Posterior vena cava (tissue), 2 donors: Measurements from ENCODE around the gene ADGRE1. TPM values are rescaled to one million over a fixed set of nuclear protein-coding genes. Genes with fewer than 3 reads are reported as not detected.
"Not testable (repeated sequence)": the region's sequence is repeated elsewhere in the genome, so short reads cannot be mapped to it uniquely, and the experiment has no call there.

Source experiments
- DNase-seq: peaks from one replicate; pipeline ENCODE4 v3.0.0-alpha.2; 2020; ENCODE audit warnings: low spot score
- intact Hi-C, 2 donors: fragments of 100-400 bp; cut with DNase I; formaldehyde crosslinking; loops; one replicate each; pipeline versions ENCODE4 v1.14.1 to v1.14.2; 2022 to 2023
- total RNA-seq, 2 donors: library from RNA; stranded (reverse); fragmentation: NEBNext Ultra II Directional; extraction: Animal tissue kit (Norgen Biotek cat#: 25700); gene quantifications; one replicate each; pipeline ENCODE4 v1.2.1, GENCODE V29; 2021
- donor health status: DM: yes; HTN: yes; CAD: no.
- donor health status: DM: yes; HTN: yes; CAD: no.

The ADGRE1 gene
- total RNA-seq, 2 donors from 2014 or later = 0.48 to 0.93 TPM

DNA sequence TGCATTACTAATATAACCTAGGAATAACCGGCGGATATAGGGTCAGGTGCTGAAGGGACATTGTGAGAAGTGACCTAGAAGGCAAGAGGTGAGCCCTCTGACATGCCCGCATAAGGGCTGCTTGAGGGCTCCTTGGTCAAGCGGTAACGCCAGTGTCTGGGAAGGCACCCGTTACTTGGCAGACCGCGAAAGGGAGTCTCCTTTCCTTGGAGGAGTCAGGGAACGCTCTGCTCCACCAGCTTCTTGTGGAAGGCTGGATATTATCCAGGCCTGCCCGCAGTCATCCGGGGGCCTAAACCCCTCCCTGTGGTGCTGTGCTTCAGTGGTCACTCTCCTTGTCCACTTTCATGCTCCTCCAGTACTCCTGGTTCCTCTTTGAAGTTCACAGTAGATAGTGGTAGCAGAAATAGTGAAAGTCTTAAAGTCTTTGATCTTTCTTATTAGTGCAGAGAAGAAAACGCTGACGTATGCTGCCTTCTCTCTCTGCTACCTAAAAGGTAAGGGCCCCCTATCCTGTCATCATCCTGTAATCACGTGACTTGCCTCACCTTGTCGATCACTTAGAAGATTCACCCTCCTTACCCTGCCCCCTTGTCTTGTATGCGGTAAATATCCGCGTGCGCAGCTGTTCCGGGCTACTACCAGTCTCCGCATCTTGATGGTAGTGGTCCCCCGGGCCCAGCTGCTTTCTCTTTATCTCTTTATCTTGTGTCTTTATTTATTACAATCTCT, 18.1 kb upstream of the ADGRE1 start:
- DNase-seq = not testable (repeated sequence)
- intact Hi-C loops = loop anchor here in 1 of 2 donors (10.0 kb wide), 1 partner anchor 235 kb away; no protein-coding TSS in a partner anchor

DNA sequence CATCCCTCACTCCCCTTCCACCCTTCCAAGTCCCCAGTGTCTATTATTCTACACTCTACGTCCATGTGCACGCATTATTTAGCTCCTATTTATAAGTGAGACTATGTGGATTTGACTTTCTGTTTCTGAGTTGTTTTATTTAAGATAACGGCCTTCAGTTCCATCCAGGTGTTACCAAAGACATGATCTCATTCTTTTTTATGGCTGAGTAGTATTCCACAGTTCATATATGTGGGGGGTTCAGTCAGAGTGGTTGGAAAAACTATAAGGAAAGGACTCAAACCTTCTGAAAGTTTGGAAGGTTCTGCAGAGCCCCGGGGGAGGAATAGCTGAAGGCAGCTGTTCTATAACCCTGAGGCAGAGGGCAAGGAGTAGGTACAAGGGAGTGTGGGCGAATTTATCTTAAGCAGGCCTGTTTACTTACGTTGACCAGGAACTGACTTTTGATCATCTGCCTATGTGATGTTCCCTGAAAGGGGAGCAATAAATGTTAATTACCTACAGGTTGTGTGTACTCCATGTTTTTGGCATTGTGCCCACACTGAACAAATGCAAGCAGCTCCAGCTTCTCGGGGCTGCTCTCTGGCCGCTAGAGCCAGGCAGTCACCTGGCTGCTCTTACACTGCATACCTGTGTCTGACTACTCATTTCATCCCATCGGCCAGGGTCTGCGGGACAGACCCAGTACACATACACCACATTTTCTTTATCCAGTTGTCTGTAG, 13.5 kb upstream of the ADGRE1 start:
- DNase-seq = no peak
- intact Hi-C loops = no loop called here

GRCh38 chr19:6875218-6875617, 12.2 kb upstream of the ADGRE1 start:
- intact Hi-C loops = no loop called here
- no peak for DNase-seq

DNA sequence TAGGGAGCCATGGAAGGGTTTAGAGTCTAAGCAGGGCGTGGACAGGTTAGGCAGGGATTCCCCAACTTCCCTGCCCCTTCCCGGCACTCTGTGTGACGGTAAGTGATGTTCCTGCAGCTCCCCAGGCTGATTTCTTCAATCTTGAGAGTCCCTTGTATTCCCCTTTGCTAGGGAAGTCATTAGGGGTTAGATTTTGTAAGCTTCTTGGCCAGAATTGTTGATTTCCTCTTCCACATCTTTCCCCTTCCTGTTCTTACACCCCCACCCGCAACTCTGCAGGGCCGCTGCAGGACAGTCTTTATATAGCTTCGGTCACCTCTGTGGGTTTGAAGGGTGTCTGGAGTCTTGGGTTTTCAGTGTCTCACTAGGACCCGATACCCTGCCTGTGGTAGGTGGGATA, 10.6 kb upstream of the ADGRE1 start:
- intact Hi-C loops = no loop called here
- DNase-seq = no peak

GRCh38 chr19:6877766-6878165, 9.6 kb upstream of the ADGRE1 start:
- no peak for DNase-seq
- intact Hi-C loops = no loop called here

DNA sequence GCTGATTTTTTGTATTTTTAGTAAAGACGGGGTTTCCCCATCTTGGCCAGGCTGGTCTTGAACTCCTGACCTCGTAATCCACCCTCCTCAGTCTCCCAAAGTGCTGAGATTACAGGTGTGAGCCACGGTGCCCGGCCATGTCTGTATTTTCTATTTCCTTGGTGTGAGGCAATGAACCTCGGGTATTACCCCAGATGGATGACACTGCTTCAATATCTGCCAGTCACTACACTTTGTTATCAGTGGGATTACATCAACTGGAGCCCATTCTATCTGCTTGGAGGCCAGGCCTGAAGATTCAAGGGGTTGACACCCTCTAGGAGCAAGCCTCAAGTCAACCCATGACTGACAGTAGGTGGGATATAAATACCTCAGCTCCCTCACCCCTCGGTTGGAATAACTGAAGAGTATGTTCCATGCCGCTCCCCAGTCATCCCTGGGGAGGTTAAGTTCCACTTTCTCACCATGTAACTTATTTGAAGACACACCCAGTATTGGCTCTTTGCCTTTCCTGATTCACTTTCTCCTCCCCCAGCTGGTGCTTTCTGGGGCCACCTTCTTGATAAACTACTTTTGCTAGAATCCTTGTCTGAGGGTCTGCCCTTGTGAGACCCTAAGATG, 992 bp upstream of the ADGRE1 start:
- DNase-seq = no peak
- intact Hi-C loops = no loop called here

DNA sequence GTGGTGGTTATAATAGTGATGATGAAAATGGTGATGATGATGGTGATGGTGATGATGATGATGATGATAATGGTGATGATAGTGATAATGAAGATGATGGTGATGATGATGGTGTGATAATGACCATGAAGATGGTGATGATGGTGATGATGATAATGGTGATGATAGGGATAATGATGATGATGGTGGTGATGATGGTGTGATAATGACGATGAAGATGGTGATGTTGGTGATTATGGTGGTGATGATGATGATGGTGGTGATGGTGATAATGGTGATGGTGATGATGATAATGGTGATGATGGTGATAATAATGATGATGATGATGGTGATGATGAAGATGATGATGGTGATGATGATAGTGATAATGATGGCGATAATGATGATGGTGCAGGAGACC, 1.6 kb downstream of the ADGRE1 start:
- no peak for DNase-seq
- intact Hi-C loops = no loop called here

DNA sequence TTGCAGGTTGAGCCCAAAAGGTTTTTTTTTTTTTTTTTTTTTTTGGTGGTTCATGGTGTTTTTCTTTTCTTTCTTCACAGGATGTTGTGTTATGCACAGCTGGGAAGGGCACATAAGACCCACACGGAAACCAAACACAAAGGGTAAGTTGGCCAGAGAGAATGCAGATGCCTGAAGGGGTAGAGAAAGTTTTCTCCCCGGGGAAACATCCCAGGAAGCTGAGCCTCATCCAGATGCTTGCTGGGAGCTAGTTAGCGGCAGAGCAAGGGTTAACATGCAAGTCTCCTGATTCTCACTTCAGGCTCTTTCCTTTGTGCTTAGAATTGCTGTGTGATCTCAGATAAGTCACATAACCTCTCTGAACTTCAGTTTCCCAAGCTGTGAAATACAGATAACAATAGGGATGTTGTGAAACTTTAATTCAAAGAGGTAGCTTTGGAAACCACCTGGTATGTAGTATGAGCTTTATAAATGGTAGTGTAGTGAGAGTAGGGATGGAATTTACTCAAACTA, 3.1 kb downstream of the ADGRE1 start:
- DNase-seq = no peak
- intact Hi-C loops = no loop called here

DNA sequence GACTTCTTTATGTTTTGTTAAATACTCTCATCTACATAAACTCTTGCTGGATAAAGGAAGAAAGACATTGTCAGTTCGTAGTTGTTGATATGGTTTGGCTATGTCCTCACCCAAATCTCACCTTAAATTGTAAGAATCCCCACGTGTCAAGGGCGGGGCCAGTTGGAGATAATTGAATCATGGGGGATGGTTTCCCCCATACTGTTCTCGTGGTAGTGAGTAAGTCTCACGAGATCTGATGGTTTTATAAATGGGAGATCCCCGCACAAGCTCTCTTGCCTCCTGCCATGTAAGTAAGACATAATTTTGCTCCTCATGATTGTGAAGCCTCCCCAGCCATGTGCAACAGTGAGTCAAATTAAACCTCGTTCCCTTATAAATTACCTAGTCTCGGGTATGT, 3.6 kb downstream of the ADGRE1 start:
- DNase-seq = no peak
- intact Hi-C loops = no loop called here

- intact Hi-C loops = no loop called here
- DNase-seq = no peak
Observed at GRCh38 chr19:6891761-6892385, 4.5 kb downstream of the ADGRE1 start.

DNA sequence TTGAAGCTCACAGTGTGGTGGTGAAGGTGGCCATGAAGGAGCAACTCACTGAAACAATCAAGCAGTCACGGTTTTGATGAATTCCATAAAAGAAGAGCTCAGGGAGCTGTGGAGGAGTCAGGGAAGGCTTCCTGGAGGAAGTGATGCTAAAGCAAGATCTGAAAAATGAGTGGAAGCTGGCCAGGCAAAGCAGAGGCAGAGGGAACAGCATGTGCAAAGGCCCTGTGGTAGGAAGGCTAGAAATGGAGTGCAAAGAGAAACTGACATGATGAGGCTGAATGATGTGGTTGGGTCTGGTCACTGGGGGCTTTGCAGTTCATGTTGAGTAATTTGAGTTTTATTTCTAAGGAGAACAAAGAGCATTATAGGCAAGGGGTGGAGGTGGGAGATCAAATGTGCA, 6.9 kb downstream of the ADGRE1 start:
- DNase-seq = no peak
- intact Hi-C loops = no loop called here

DNA sequence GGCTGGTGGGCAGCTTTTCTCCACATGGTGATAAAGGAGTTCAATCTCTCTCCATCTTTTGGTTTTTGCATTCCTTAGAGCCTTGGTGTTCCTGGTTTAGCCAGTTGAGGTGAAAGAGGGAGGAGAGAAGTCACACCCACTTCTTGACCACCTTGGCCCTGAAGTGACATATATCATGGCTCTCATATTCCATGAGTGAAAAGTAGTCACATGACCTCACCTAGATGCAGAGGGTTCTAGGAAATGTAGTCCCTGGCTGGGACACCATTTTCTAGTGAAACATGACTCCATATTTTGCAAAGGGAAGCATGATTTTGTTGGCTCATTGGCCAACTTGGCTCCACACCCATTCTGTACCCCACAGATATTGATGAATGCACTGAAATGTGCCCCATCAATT, 16.1 kb downstream of the ADGRE1 start:
- no peak for DNase-seq
- intact Hi-C loops = no loop called here

GRCh38 chr19:6906559-6907060, 19.2 kb downstream of the ADGRE1 start:
- no peak for DNase-seq
- intact Hi-C loops = no loop called here

- no peak for DNase-seq
- intact Hi-C loops = no loop called here
Observed at GRCh38 chr19:6911523-6911922, 24.1 kb downstream of the ADGRE1 start.

DNA sequence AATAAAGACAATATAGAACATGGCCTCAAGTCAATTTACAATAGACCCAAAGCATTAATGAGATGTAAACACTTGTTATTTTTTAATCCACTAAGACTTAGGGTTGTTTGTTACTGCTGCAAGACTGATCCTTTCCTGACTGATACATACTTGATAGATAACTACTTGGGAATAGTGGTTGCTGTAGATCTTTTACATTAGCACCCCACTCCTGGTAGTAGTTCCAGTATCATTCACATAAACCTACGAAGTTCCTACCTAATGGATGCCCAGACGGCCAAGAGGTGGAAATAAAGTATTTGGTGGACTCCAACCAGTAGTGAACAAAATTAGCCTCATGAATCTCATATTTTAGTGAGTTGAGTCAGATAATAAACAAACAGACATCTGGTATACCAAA, 26.9 kb downstream of the ADGRE1 start:
- intact Hi-C loops = no loop called here
- no peak for DNase-seq

DNA sequence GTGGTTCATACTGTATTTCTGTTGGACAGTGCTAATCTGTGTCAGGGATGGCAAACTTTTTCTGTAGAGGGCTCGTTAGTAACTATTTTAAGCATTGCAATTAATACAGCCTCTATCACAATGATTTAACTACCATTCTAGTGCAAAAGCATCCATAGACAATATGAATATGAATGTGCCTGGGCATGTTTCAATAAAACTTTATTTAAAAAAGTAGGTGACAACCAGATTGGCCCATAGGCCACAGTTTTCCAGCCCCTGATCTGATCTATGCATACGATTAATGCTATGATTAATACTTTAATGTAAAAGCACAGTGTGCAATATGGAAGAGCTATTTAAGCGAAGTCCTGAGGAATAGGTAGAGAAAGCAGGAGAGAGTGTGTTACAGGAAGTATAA, 29.6 kb downstream of the ADGRE1 start:
- intact Hi-C loops = no loop called here
- no peak for DNase-seq

- intact Hi-C loops = no loop called here
- DNase-seq = no peak
Observed at GRCh38 chr19:6925386-6925785, 38.0 kb downstream of the ADGRE1 start.

GRCh38 chr19:6925801-6926751, 38.7 kb downstream of the ADGRE1 start:
- no peak for DNase-seq
- intact Hi-C loops = no loop called here

DNA sequence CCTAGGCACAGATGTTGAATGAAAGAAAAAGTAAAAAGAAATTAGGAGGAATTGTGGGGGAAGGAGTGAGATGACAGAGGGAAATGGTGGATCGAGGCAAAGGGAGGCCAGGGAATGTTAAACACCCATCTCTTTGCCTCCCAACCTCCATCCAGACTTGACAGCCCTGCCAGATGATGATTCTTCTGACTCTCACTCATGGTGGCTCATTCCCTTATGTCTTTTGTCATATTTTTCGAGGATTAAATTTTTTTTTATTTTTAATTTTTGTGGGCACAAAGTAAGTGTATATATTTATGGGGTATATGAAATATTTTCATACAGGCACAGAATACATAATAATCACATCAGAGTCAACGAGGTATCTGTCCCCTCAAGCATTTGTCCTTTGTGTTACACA, 42.8 kb downstream of the ADGRE1 start:
- intact Hi-C loops = no loop called here
- DNase-seq = no peak
